HEK293 (cell line): ENCODE measurements around the gene AQP6.
A peak's percentile ranks its signal among the peaks of the same experiment; 100 is the strongest.

Experiments
- GFI1B ChIP-seq: fragments of 450-650 bp; formaldehyde crosslinking; IDR thresholded peaks from 2 replicates; pipeline ENCODE4 v1.5.1; 2016; ENCODE audit warnings: missing biosample characterization, missing genetic modification characterization
- HOXD13 ChIP-seq: sonication (generic); formaldehyde crosslinking; IDR thresholded peaks from 2 replicates; pipeline ENCODE4 v1.8.0; 2022; ENCODE audit warnings: missing genetic modification reagents, borderline replicate concordance
- KLF8 ChIP-seq: fragments of 450-650 bp; formaldehyde crosslinking; IDR thresholded peaks from 2 replicates; pipeline ENCODE4 v1.5.1; 2016; ENCODE audit warnings: missing biosample characterization, missing genetic modification characterization
- KLF9 ChIP-seq: fragments of 450-650 bp; formaldehyde crosslinking; IDR thresholded peaks from 2 replicates; pipeline ENCODE4 v1.5.1; 2016; ENCODE audit warnings: missing biosample characterization, missing genetic modification characterization, low read depth
- RBAK ChIP-seq: fragments of 450-650 bp; formaldehyde crosslinking; IDR thresholded peaks from 2 replicates; pipeline ENCODE4 v1.5.1; 2016; ENCODE audit warnings: missing biosample characterization, missing genetic modification characterization
- YY1 ChIP-seq: fragments of 450-650 bp; formaldehyde crosslinking; IDR thresholded peaks from 2 replicates; pipeline ENCODE4 v1.5.1; 2018; ENCODE audit warnings: missing biosample characterization, missing genetic modification characterization
- ZBTB21 ChIP-seq: fragments of 450-650 bp; formaldehyde crosslinking; IDR thresholded peaks from 2 replicates; pipeline ENCODE4 v1.5.1; 2017; ENCODE audit warnings: missing biosample characterization, missing genetic modification characterization
- ZEB2 ChIP-seq: fragments of 450-650 bp; formaldehyde crosslinking; IDR thresholded peaks from 2 replicates; pipeline ENCODE4 v1.5.1; 2016; ENCODE audit warnings: missing biosample characterization, missing genetic modification characterization
- ZFP41 ChIP-seq: fragments of 450-650 bp; formaldehyde crosslinking; IDR thresholded peaks from 2 replicates; pipeline ENCODE4 v1.5.1; 2016; ENCODE audit warnings: missing biosample characterization, missing genetic modification characterization, borderline replicate concordance
- ZFP69B ChIP-seq: fragments of 450-650 bp; formaldehyde crosslinking; IDR thresholded peaks from 2 replicates; pipeline ENCODE4 v1.5.1; 2016; ENCODE audit warnings: missing biosample characterization, missing genetic modification characterization
- ZIC2 ChIP-seq: fragments of 450-650 bp; formaldehyde crosslinking; IDR thresholded peaks from 2 replicates; pipeline ENCODE4 v1.5.1; 2016; ENCODE audit warnings: missing biosample characterization, missing genetic modification characterization
- ZNF223 ChIP-seq: fragments of 450-650 bp; formaldehyde crosslinking; IDR thresholded peaks from 2 replicates; pipeline ENCODE4 v1.5.1; 2016; ENCODE audit warnings: missing biosample characterization, missing genetic modification characterization
- ZNF23 ChIP-seq: fragments of 450-650 bp; formaldehyde crosslinking; IDR thresholded peaks from 2 replicates; pipeline ENCODE4 v1.5.1; 2016; ENCODE audit warnings: missing biosample characterization, missing genetic modification characterization, borderline replicate concordance
- ZNF274 ChIP-seq, 2 experiments: fragments of 200-500 bp in 1 of 2; fragments of 450-650 bp in 1 of 2; sonication (Bioruptor generic) in 1 of 2; formaldehyde crosslinking in 1 of 2; IDR thresholded peaks; 2 replicates each; pipeline versions ENCODE4 v1.5.1 to v1.6.1; 2014 to 2016; ENCODE audit warnings: borderline replicate concordance in 1 of 2, inconsistent platforms in 1 of 2, low read length in 1 of 2, missing biosample characterization in 1 of 2, missing genetic modification characterization in 1 of 2
- ZNF501 ChIP-seq: fragments of 450-650 bp; formaldehyde crosslinking; IDR thresholded peaks from 2 replicates; pipeline ENCODE4 v1.5.1; 2016; ENCODE audit warnings: missing biosample characterization, missing genetic modification characterization
- ZNF658 ChIP-seq: fragments of 450-650 bp; formaldehyde crosslinking; IDR thresholded peaks from 2 replicates; pipeline ENCODE4; 2016; ENCODE audit warnings: missing biosample characterization, missing genetic modification characterization
- TF ChIP-seq, protein P1 (sequence below): sonication (generic); formaldehyde crosslinking; IDR thresholded peaks from 2 replicates; pipeline ENCODE4 v1.8.1; 2022; ENCODE audit warnings: mild to moderate bottlenecking, moderate library complexity, missing genetic modification reagents
- TF ChIP-seq, protein P2 (sequence below): fragments of 450-650 bp; formaldehyde crosslinking; IDR thresholded peaks from 2 replicates; pipeline ENCODE4 v1.5.1; 2016; ENCODE audit warnings: missing biosample characterization, missing genetic modification characterization
- TF ChIP-seq, protein P3 (sequence below): fragments of 450-650 bp; formaldehyde crosslinking; IDR thresholded peaks from 2 replicates; pipeline ENCODE4 v1.5.1; 2016; ENCODE audit warnings: missing biosample characterization, missing genetic modification characterization
- TF ChIP-seq, protein P4 (sequence below): fragments of 450-650 bp; formaldehyde crosslinking; IDR thresholded peaks from 2 replicates; pipeline ENCODE4 v1.5.1; 2017; ENCODE audit warnings: missing biosample characterization, missing genetic modification characterization
- TF ChIP-seq, protein P5 (sequence below): fragments of 450-650 bp; formaldehyde crosslinking; IDR thresholded peaks from 2 replicates; pipeline ENCODE4 v1.5.1; 2016; ENCODE audit warnings: missing biosample characterization, missing genetic modification characterization
- TF ChIP-seq, protein P6 (sequence below): fragments of 450-650 bp; formaldehyde crosslinking; IDR thresholded peaks from 2 replicates; pipeline ENCODE4 v1.5.1; 2016; ENCODE audit warnings: missing biosample characterization, missing genetic modification characterization
- TF ChIP-seq, protein P7 (sequence below): fragments of 450-650 bp; formaldehyde crosslinking; IDR thresholded peaks from 2 replicates; pipeline ENCODE4 v1.5.1; 2017; ENCODE audit warnings: missing biosample characterization, missing genetic modification characterization
- TF ChIP-seq, protein P8 (sequence below): fragments of 450-650 bp; formaldehyde crosslinking; IDR thresholded peaks from 2 replicates; pipeline ENCODE4 v1.5.1; 2016; ENCODE audit warnings: missing biosample characterization, missing genetic modification characterization

Gene AQP6

DNA sequence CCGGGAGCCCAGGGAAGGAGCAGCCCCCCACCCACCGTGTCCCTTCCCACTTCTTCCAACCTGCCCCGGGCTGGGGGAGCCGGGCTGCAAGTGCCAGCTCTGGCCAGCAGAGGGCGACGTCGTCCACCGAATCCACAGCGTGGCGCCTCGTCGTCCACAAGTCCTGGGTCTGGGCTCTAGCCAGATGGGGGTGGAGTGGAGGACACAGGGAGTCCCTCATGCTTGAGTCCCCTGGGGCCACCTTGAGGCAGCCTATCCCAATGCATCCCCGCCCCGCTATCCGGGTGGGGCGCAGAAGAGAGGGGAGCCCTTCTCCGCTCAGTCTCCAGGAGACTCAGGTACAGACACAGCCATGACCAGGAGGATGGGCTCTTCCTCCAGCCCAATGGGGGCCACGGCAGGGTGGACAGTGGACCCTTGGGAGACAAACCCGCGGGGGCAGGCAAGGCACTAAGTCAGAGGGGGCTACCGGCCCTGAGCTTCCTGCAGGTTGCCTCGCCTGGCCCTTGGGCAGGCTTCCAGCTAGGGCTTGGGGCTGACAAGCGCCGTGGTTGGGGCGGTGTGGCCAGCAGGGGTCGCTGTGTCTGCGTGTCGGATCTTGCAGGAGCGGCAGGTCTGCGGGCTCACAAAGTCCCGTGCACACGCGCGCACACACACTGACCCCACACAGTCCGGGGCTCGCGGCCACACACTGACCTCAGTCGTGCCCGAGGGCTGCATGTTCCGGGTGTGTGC is 5.5 kb upstream of the AQP6 start (continued):
- TF ChIP-seq, protein P1, sequence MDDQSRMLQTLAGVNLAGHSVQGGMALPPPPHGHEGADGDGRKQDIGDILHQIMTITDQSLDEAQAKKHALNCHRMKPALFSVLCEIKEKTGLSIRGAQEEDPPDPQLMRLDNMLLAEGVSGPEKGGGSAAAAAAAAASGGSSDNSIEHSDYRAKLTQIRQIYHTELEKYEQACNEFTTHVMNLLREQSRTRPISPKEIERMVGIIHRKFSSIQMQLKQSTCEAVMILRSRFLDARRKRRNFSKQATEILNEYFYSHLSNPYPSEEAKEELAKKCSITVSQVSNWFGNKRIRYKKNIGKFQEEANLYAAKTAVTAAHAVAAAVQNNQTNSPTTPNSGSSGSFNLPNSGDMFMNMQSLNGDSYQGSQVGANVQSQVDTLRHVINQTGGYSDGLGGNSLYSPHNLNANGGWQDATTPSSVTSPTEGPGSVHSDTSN (CRISPR knock-in tag), result 0 out of 2 replicates have a peak, but pooled peaks have one; percentile 61
- no peak for TF ChIP-seq ZNF23 (tag by site-specific recombination)
- no peak for TF ChIP-seq KLF9
- no peak for TF ChIP-seq ZFP41
- TF ChIP-seq, protein P2, sequence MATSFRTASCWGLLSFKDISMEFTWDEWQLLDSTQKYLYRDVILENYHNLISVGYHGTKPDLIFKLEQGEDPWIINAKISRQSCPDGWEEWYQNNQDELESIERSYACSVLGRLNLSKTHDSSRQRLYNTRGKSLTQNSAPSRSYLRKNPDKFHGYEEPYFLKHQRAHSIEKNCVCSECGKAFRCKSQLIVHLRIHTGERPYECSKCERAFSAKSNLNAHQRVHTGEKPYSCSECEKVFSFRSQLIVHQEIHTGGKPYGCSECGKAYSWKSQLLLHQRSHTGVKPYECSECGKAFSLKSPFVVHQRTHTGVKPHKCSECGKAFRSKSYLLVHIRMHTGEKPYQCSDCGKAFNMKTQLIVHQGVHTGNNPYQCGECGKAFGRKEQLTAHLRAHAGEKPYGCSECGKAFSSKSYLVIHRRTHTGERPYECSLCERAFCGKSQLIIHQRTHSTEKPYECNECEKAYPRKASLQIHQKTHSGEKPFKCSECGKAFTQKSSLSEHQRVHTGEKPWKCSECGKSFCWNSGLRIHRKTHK (tag by site-specific recombination), result no peak
- TF ChIP-seq ZNF658 (tag by site-specific recombination), result no peak
- peak; percentile 26; the same call in 1 of the 2 replicates for TF ChIP-seq ZBTB21 (tag by site-specific recombination)
- no peak for TF ChIP-seq GFI1B (tag by site-specific recombination)
- peak; percentile 87 for TF ChIP-seq ZNF501 (tag by site-specific recombination)
- TF ChIP-seq, protein P3, sequence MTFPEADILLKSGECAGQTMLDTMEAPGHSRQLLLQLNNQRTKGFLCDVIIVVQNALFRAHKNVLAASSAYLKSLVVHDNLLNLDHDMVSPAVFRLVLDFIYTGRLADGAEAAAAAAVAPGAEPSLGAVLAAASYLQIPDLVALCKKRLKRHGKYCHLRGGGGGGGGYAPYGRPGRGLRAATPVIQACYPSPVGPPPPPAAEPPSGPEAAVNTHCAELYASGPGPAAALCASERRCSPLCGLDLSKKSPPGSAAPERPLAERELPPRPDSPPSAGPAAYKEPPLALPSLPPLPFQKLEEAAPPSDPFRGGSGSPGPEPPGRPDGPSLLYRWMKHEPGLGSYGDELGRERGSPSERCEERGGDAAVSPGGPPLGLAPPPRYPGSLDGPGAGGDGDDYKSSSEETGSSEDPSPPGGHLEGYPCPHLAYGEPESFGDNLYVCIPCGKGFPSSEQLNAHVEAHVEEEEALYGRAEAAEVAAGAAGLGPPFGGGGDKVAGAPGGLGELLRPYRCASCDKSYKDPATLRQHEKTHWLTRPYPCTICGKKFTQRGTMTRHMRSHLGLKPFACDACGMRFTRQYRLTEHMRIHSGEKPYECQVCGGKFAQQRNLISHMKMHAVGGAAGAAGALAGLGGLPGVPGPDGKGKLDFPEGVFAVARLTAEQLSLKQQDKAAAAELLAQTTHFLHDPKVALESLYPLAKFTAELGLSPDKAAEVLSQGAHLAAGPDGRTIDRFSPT (tag by site-specific recombination), result peak; percentile 79
- TF ChIP-seq ZIC2 (tag by site-specific recombination), result peak; percentile 87
- TF ChIP-seq HOXD13, result no peak
- TF ChIP-seq, protein P4, sequence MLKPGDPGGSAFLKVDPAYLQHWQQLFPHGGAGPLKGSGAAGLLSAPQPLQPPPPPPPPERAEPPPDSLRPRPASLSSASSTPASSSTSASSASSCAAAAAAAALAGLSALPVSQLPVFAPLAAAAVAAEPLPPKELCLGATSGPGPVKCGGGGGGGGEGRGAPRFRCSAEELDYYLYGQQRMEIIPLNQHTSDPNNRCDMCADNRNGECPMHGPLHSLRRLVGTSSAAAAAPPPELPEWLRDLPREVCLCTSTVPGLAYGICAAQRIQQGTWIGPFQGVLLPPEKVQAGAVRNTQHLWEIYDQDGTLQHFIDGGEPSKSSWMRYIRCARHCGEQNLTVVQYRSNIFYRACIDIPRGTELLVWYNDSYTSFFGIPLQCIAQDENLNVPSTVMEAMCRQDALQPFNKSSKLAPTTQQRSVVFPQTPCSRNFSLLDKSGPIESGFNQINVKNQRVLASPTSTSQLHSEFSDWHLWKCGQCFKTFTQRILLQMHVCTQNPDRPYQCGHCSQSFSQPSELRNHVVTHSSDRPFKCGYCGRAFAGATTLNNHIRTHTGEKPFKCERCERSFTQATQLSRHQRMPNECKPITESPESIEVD, result no peak
- no peak for TF ChIP-seq YY1
- TF ChIP-seq, protein P5, sequence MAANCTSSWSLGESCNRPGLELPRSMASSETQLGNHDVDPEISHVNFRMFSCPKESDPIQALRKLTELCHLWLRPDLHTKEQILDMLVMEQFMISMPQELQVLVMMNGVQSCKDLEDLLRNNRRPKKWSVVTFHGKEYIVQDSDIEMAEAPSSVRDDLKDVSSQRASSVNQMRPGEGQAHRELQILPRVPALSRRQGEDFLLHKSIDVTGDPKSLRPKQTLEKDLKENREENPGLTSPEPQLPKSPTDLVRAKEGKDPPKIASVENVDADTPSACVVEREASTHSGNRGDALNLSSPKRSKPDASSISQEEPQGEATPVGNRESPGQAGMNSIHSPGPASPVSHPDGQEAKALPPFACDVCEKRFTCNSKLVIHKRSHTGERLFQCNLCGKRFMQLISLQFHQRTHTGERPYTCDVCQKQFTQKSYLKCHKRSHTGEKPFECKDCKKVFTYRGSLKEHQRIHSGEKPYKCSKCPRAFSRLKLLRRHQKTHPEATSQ (tag by site-specific recombination), result no peak; the same call in 1 of the 2 replicates
- no peak for TF ChIP-seq RBAK
- no peak for TF ChIP-seq ZNF274 (IDR thresholded peaks at IDR 0.05; ENCODE audit: low read length)
- no peak for TF ChIP-seq ZNF274 (tag by site-specific recombination; IDR thresholded peaks at IDR 0.05; ENCODE audit: borderline replicate concordance)
- TF ChIP-seq, protein P6, sequence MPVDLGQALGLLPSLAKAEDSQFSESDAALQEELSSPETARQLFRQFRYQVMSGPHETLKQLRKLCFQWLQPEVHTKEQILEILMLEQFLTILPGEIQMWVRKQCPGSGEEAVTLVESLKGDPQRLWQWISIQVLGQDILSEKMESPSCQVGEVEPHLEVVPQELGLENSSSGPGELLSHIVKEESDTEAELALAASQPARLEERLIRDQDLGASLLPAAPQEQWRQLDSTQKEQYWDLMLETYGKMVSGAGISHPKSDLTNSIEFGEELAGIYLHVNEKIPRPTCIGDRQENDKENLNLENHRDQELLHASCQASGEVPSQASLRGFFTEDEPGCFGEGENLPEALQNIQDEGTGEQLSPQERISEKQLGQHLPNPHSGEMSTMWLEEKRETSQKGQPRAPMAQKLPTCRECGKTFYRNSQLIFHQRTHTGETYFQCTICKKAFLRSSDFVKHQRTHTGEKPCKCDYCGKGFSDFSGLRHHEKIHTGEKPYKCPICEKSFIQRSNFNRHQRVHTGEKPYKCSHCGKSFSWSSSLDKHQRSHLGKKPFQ (tag by site-specific recombination), result no peak
- TF ChIP-seq ZNF223, result no peak
- TF ChIP-seq KLF8 (tag by site-specific recombination), result peak; percentile 74
- peak; percentile 92 for TF ChIP-seq ZEB2
- TF ChIP-seq ZFP69B, result peak; percentile 9
- TF ChIP-seq, protein P7, sequence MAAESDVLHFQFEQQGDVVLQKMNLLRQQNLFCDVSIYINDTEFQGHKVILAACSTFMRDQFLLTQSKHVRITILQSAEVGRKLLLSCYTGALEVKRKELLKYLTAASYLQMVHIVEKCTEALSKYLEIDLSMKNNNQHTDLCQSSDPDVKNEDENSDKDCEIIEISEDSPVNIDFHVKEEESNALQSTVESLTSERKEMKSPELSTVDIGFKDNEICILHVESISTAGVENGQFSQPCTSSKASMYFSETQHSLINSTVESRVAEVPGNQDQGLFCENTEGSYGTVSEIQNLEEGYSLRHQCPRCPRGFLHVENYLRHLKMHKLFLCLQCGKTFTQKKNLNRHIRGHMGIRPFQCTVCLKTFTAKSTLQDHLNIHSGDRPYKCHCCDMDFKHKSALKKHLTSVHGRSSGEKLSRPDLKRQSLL (tag by site-specific recombination), result 0 out of 2 replicates have a peak, but pooled peaks have one; percentile 24
- TF ChIP-seq, protein P8, sequence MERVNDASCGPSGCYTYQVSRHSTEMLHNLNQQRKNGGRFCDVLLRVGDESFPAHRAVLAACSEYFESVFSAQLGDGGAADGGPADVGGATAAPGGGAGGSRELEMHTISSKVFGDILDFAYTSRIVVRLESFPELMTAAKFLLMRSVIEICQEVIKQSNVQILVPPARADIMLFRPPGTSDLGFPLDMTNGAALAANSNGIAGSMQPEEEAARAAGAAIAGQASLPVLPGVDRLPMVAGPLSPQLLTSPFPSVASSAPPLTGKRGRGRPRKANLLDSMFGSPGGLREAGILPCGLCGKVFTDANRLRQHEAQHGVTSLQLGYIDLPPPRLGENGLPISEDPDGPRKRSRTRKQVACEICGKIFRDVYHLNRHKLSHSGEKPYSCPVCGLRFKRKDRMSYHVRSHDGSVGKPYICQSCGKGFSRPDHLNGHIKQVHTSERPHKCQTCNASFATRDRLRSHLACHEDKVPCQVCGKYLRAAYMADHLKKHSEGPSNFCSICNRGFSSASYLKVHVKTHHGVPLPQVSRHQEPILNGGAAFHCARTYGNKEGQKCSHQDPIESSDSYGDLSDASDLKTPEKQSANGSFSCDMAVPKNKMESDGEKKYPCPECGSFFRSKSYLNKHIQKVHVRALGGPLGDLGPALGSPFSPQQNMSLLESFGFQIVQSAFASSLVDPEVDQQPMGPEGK (tag by site-specific recombination), result peak; percentile 97
